GM23248 (cell line): Measurements from ENCODE around the gene CCDC70.

Experiments used
- EZH2 ChIP-seq: fragments of 200-600 bp; sonication (generic); IDR thresholded peaks from 2 replicates; pipeline ENCODE4 v1.6.1; 2018; ENCODE audit warnings: antibody characterized with exemption, mild to moderate bottlenecking; ENCODE audit not compliant: insufficient read depth, poor library complexity, severe bottlenecking
- EZH2phosphoT487 ChIP-seq: fragments of 200-600 bp; sonication (generic); IDR thresholded peaks from 2 replicates; pipeline ENCODE4 v1.6.1; 2018; ENCODE audit warnings: antibody characterized with exemption, moderate library complexity, mild to moderate bottlenecking, low read depth; ENCODE audit not compliant: insufficient read depth

DNA sequence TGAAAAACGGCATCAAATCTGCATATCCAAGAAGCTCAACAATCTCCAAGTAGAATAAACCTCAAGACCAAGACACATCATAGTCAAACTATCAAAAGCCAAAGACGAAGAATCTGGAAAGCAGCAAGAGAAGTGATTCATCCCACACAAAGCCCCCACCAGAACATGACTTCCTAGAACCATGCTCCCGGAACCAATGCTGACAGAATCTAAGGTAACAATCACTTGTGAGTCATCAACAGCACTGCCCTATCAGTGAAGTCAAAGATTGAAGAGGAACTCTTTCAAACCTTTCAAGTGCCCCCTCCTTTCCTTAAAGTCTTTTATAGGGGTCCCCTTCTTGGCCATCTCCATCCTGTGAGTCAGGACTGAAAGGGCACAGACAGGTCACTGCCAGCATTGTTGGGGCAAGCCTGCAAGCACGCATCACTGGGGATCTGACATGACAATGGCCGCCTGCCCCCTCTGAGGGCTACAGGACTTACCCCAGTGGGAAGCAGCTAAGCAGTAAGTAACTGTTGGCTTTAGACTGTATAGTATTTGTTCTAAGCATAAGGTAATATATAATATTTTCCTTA lies at the start of gene CCDC70:
- TF ChIP-seq EZH2 = no peak
- no peak for TF ChIP-seq EZH2phosphoT487
